Measurements from ENCODE around the gene SYNE4.

GRCh38 chr19:35996777-35997176 is 11.8 kb downstream of the SYNE4 start:
- TF ChIP-seq CTCF (IDR thresholded peaks at IDR 0.05), result no peak
- TF ChIP-seq POLR2A (IDR thresholded peaks at IDR 0.05), result no peak
